GM18868 (cell line): ENCODE data around the gene STAB2.

Source experiments
- ATAC-seq: cut with Tn5 transposase; IDR thresholded peaks from one replicate; pipeline ENCODE4 v1.9.1; 2021; ENCODE audit warnings: mild to moderate bottlenecking, moderate library complexity; ENCODE audit not compliant: unreplicated experiment

STAB2 gene

DNA sequence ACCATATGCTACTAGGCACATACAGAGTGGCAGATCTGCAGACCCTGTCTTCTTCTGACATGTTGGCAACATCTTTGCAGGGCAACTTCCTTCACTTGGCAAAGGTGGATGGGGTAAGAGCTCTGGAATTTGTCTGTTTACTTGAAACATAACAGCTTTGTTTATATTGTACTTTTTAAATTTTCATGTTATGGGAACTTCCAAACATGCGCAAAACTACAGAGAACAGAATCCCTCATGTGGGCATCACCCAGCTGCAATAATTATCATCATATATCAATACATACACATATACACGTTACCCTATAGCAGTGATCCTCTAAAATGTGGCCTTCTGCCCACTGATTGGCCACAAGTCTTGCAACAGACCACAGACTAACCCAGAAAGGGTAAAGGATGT is 103.4 kb downstream of the STAB2 start:
- no peak for ATAC-seq

- no peak for ATAC-seq
These were observed 104.0 kb downstream of the STAB2 start for GRCh38 chr12:103691063-103691462.

- no peak for ATAC-seq
These were observed 109.0 kb downstream of the STAB2 start for GRCh38 chr12:103696101-103696500.

DNA sequence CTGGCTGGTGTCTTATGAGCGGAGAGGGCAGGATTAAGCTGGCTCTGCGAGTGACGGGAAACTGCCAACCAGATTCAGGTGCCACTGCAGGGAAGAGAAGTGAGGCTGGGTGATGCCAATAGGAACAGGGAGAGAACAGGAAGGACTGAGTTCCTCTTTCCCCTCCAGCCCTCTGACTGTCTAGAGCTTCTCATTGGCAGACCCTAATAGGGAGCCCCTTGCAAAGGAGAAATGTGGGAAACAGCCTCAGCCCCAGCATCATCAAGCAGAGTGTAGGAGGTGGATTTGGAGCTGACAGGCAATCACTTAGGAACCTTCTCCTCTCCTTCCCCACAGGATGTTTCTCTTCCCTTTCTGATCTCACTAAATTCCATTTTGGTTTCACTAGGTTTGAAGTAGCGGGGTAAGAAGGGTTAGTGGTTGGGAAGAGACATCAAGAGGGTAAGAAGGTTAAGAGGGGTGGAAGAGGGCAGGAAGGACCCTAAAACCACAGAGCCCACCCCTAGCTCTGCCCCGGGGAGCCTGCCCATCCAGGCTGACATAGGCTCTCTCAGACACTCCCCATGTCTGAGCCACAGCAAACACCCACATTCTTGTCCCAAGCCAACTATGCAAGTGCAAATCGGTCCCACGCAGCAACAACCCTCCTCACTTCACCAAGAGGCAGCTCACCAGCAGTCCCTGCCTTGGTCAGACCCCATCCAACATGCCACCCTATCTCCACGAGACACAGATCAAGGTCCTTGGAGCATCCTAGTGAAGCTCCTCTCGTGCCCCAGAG is 111.1 kb downstream of the STAB2 start:
- ATAC-seq, result no peak

DNA sequence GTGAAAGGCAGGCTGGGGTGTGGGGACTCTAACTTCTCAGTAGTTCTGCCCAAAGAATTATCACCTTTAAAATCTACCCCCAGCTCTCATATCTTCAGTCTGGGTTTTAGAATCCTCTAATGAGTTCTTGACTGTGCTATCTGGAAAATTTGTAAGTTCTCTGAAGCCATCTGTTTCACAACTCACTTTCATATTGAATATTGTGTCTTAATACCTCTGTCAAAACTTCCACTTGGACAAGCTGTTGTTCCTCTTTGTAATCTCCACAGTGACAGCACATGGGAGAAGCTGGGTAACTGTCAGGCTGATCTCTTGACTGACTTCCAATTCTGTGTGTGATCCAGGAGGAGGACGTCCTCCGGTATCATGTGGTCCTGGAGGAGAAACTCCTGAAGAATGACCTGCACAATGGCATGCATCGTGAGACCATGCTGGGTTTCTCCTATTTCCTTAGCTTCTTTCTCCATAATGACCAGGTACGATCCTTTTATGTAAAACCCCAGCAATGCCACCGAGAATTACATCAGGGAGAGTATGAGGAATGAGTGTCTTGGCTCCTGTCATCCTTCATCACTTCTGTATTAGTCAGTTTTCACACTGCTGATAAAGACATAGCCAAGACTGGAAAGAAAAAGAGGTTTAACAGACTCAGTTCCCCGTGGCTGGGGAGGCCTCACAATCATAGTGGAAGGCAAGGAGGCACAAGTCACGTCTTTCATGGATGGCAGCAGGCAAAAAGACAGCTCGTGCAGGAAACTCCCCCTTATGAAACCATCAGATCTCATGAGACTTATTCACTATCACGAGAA is 111.9 kb downstream of the STAB2 start:
- no peak for ATAC-seq

- ATAC-seq, result no peak
These were observed 118.0 kb downstream of the STAB2 start for GRCh38 chr12:103705098-103705497.

GRCh38 chr12:103705927-103706326 is 118.9 kb downstream of the STAB2 start:
- no peak for ATAC-seq

DNA sequence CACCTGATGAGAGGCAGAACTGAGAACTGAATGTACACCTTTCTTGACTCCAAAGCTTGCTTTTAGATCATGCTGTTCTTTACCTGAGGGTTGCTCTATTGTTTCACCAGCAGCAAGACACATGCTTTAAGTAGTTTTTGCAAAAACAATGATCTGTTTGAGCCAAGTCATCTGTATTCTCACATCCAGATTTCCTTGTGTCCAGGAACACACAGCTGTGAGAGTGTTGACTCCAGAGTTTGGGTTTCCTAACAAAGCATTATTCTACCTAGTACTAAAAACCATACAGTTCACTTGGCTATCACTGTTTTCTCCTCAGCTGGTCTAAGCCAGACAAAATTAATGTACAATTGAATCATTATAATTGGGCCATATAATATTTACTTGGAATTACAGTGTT is 120.4 kb downstream of the STAB2 start:
- no peak for ATAC-seq

DNA sequence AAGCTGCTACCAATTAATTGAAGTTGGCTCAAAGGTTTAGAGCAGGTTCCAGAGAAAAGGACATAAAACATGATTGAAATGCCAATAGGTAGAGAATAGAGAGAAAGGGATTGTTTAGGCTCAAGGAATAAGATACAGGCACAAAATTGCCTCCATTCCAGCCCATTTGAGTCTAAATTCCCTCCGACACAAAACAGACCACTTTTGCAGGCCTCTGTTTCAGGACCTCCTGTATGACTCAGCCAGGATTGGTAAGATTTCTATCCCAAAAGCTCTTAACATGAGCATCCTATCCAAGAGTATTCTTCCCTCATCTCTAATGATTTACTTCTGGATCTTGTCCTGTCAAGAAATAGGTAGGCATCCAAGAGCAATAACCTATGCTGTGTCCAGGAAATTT is 123.5 kb downstream of the STAB2 start:
- ATAC-seq, result no peak

GRCh38 chr12:103712216-103712615 is 125.1 kb downstream of the STAB2 start:
- no peak for ATAC-seq

GRCh38 chr12:103715494-103715893 is 128.4 kb downstream of the STAB2 start:
- ATAC-seq, result no peak

GRCh38 chr12:103716517-103717196 is 129.6 kb downstream of the STAB2 start:
- no peak for ATAC-seq

DNA sequence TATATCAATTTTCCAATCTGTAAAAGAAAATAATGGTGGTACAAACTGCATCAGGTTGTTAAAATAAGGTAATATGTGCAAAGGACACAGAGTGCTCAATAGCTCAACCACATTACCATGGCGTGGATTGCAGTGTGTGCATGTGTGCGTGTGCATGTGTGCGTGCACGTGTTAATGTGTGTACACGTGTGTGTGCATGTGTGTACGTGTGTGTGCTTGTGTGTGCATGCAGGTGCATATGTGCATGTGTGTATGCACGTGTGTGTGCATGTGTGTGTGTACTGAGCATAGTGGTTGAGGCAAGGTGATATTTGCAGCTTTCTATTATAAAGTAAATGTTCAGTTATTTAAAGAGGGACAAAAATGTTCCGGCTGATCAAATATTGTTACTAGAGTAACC is 138.3 kb downstream of the STAB2 start:
- ATAC-seq, result no peak

GRCh38 chr12:103727638-103728037 is 140.6 kb downstream of the STAB2 start:
- no peak for ATAC-seq

DNA sequence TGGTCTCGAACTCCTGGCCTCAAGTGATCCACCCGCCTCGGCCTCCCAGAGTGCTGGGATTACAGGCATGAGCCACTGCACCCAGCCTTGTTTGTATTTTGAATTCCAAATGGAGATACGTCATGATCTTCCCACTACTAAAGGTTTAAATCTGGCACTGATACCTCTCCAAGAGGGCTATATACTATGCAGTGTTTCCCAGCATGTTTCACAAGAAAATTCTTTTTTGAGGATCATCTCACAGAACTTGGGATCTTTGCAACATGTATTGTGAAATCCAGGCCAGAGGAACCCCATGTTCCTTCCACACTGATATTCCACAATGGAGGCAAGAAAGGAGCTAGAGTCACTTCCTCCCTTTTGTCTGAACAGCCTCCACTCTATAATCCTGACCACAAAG is 141.2 kb downstream of the STAB2 start:
- ATAC-seq, result no peak

DNA sequence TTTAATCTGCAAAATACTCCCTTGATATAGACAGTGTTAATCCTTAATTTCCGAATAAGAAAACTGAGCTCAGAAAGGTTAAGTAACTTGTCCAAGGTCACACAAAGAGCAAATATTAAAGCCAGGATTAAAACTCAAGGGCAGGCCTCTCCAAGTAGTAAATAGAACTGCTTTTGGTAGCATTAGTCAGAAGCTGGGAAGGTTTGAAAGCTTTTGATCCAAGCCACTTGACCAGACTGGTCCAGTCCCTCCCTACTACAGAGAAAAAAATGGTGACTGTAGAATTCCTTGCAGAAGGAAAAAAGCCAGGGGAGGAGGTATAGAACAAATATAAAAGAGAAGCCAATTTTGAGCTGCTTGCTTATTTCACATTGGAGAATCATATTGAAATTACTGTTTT is 142.4 kb downstream of the STAB2 start:
- no peak for ATAC-seq

GRCh38 chr12:103731539-103731938 is 144.5 kb downstream of the STAB2 start:
- ATAC-seq, result no peak

DNA sequence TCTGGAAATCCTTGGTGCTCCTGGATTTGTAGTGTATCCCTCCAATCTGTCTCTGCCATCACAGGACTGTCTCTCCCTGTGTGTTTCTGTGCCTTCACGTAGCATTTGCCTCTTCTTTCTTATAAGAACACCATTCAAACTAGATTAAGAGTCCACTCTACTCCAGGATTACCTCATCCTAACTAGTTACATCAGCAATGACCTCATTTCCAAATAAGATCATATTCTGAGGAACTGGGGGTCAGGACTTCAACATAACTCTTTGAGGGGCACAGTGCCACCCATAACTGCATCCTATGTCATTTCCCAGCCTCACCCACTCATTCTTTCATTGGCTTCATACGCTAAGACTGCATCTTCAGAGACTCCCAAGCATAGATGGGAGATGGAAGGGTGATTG is 147.8 kb downstream of the STAB2 start:
- ATAC-seq, result no peak

GRCh38 chr12:103735291-103735690 is 148.2 kb downstream of the STAB2 start:
- ATAC-seq, result no peak

DNA sequence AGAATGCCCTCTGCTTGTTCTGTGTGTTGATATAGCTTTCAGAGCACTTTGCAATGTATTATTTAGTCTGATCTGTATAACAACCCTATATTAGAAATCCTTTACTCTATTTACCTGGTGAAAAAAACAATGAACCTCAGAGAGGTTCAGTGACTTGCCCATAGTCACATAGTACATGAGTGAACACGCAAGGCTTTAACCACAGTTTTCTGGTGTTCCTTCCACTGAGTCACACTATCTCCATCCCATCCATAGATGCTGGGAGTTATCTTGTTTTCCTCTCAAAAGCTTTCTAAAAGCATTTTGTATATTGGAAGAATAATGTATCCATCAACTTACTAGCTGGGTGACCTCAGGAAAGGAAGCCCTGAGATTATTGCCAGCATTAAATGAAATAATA is 149.5 kb downstream of the STAB2 start:
- ATAC-seq, result no peak

DNA sequence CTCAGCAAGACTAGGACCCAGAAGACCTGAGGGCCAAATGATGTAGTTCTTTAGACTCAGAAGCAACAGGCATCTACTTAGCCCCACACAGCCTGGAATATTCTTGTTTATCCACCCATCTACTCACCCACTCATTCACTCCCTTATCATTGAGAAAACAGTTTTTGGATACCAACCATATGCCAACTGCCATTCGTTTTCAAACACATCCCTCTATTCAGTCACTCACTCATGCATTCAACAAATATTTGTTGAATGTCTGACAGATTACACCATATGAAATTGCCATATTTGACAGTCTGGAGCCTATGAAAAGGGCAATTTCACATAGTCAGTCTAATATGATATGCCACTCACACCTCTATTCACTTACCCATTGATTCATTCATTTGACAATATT is 150.8 kb downstream of the STAB2 start:
- ATAC-seq, result no peak
